ENCODE results near the gene CACNG3.

GRCh38 chr16:24228514-24228913 is 27.6 kb upstream of the CACNG3 start:
- TF ChIP-seq, protein P1, sequence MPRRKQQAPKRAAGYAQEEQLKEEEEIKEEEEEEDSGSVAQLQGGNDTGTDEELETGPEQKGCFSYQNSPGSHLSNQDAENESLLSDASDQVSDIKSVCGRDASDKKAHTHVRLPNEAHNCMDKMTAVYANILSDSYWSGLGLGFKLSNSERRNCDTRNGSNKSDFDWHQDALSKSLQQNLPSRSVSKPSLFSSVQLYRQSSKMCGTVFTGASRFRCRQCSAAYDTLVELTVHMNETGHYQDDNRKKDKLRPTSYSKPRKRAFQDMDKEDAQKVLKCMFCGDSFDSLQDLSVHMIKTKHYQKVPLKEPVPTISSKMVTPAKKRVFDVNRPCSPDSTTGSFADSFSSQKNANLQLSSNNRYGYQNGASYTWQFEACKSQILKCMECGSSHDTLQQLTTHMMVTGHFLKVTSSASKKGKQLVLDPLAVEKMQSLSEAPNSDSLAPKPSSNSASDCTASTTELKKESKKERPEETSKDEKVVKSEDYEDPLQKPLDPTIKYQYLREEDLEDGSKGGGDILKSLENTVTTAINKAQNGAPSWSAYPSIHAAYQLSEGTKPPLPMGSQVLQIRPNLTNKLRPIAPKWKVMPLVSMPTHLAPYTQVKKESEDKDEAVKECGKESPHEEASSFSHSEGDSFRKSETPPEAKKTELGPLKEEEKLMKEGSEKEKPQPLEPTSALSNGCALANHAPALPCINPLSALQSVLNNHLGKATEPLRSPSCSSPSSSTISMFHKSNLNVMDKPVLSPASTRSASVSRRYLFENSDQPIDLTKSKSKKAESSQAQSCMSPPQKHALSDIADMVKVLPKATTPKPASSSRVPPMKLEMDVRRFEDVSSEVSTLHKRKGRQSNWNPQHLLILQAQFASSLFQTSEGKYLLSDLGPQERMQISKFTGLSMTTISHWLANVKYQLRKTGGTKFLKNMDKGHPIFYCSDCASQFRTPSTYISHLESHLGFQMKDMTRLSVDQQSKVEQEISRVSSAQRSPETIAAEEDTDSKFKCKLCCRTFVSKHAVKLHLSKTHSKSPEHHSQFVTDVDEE (CRISPR knock-in tag; IDR thresholded peaks at IDR 0.05), result no peak
- TF ChIP-seq TCF4 (CRISPR knock-in tag; IDR thresholded peaks at IDR 0.05; ENCODE audit: borderline replicate concordance) (no peak), ZNF8 (CRISPR knock-in tag; IDR thresholded peaks at IDR 0.05) (no peak), ZC3H10 (CRISPR knock-in tag; IDR thresholded peaks at IDR 0.05) (no peak), RARB (CRISPR knock-in tag; IDR thresholded peaks at IDR 0.05) (no peak), ZFP3 (CRISPR knock-in tag; IDR thresholded peaks at IDR 0.05) (no peak)

Data from SK-N-SH treated with all-trans-retinoic acid at 6 μM for 48 hours (cell line).